Ectodermal cell (in vitro differentiated cells): Measurements from ENCODE around the gene ARHGAP22.

Experiments
- H3K27ac ChIP-seq: 2 replicates; pipeline ENCODE4 v1.7.0; 2013; ENCODE audit warnings: mild to moderate bottlenecking, low read depth, low read length; ENCODE audit not compliant: insufficient read depth, poor library complexity, severe bottlenecking
- H3K27me3 ChIP-seq: 2 replicates; pipeline ENCODE4 v1.7.0; 2013; ENCODE audit warnings: mild to moderate bottlenecking, low read length; ENCODE audit not compliant: insufficient read depth, control insufficient read depth, poor library complexity, severe bottlenecking
- H3K36me3 ChIP-seq: one replicate; pipeline ENCODE4 v1.7.0; 2013; ENCODE audit warnings: low read length; ENCODE audit not compliant: control insufficient read depth, insufficient read depth
- H3K4me1 ChIP-seq: one replicate; pipeline ENCODE4 v1.7.0; 2013; ENCODE audit warnings: low read length; ENCODE audit not compliant: control insufficient read depth, insufficient read depth
- H3K4me3 ChIP-seq: 2 replicates; pipeline ENCODE4 v1.7.0; 2013; ENCODE audit warnings: low read depth, low read length, control low read depth; ENCODE audit not compliant: insufficient read depth
- H3K9me3 ChIP-seq: 2 replicates; pipeline ENCODE4 v1.7.0; 2013; ENCODE audit warnings: mild to moderate bottlenecking, low read length, moderate library complexity; ENCODE audit not compliant: control insufficient read depth
- WGBS, 2 experiments: methylation state at CpG; one replicate each; pipeline ENCODE4 v1.1.7; 2013; ENCODE audit warnings: missing lambda C conversion rate in 2 of 2; 5-methylcytosine and 5-hydroxymethylcytosine counted together

Gene ARHGAP22

GRCh38 chr10:48444861-48445841 lies 159.7 kb downstream of the ARHGAP22 start:
- Histone ChIP-seq H3K36me3 (no peaks in the 10 kb centered on the region), H3K4me1 (peaks cover 11% of the 10 kb centered on the region), H3K9me3 (no peaks in the 10 kb centered on the region), H3K27me3 (no peaks in the 10 kb centered on the region), H3K4me3 (no peak overlapping the region), H3K27ac (peak overlapping the region; percentile 50)
- WGBS, 2 experiments, result 84 to 88% methylated on average over 20 of the region's 20 CpGs

DNA sequence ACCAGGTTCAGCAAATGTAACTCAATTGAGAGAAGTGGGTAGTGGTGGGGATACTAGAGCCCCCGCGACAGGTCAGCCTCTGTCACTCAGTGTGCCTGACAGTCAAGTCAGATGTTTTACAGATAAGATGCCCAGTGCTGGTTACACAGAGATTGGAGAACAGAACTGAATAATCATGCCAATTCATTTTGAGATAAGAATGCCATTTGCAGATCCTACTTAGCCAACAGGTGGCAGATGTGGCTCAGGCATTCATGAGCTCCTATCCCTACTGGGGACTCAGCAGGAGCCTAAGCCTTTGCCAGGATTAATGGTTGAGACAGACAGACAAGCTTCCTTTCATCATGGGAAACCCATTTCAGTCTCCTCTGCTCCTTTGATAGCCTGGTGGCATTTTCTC lies 160.6 kb downstream of the ARHGAP22 start:
- no peaks in the 10 kb centered on the region for H3K9me3 ChIP-seq
- H3K27me3 ChIP-seq, result no peaks in the 10 kb centered on the region
- H3K36me3 ChIP-seq, result no peaks in the 10 kb centered on the region
- peak overlapping the region; percentile 50 for H3K27ac ChIP-seq
- no peak overlapping the region for H3K4me3 ChIP-seq
- peaks cover 11% of the 10 kb centered on the region for H3K4me1 ChIP-seq
- WGBS, 2 experiments, result 73 to 78% methylated on average over 2 of the region's 2 CpGs

- Histone ChIP-seq H3K27ac (no peak overlapping the region), H3K4me1 (peaks cover 11% of the 10 kb centered on the region), H3K27me3 (no peaks in the 10 kb centered on the region), H3K4me3 (no peak overlapping the region), H3K36me3 (no peaks in the 10 kb centered on the region), H3K9me3 (no peaks in the 10 kb centered on the region)
- WGBS, 2 experiments, result 92 to 94% methylated on average over 5 of the region's 5 CpGs
Observed at GRCh38 chr10:48442809-48443177, 162.1 kb downstream of the ARHGAP22 start.

- Histone ChIP-seq H3K27me3 (no peaks in the 10 kb centered on the region), H3K4me1 (peaks cover 11% of the 10 kb centered on the region), H3K27ac (no peak overlapping the region), H3K36me3 (no peaks in the 10 kb centered on the region), H3K4me3 (no peak overlapping the region), H3K9me3 (no peaks in the 10 kb centered on the region)
- 94% methylated on average over 11 of the region's 11 CpGs for WGBS, 2 experiments
Observed at GRCh38 chr10:48442090-48442808, 162.6 kb downstream of the ARHGAP22 start.

- Histone ChIP-seq H3K27ac (no peak overlapping the region), H3K4me3 (no peak overlapping the region), H3K27me3 (no peaks in the 10 kb centered on the region), H3K9me3 (no peaks in the 10 kb centered on the region), H3K36me3 (no peaks in the 10 kb centered on the region), H3K4me1 (peaks cover 11% of the 10 kb centered on the region)
- WGBS, 2 experiments, result 96 to 98% methylated on average over 4 of the region's 4 CpGs
Observed at GRCh38 chr10:48440771-48441170, 164.1 kb downstream of the ARHGAP22 start.

DNA sequence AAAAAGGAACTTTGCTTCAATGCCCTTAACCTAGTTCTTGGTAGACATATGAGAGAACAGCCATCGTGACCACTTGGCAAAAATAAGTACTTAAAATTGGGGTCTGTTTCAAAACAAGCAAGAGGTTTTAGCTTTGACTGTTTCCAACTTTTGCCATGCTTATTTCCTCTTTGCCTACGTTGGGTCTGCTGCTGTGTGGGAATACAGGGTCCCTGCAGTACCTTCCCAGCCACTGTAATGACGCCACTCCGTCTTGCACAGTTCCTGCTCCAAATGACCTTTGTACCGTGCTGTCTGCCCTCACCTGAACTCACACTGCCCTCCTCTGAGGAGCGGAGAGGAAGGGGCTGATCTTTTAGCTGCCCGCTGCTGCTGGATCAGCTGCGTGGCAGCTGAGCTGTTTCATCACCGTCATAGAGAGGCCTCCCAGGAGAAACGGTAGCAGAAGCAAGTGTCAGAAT lies 165.3 kb downstream of the ARHGAP22 start:
- Histone ChIP-seq H3K9me3 (no peaks in the 10 kb centered on the region), H3K27me3 (no peaks in the 10 kb centered on the region), H3K27ac (no peak overlapping the region), H3K4me1 (peaks cover 3% of the 10 kb centered on the region), H3K36me3 (no peaks in the 10 kb centered on the region), H3K4me3 (no peak overlapping the region)
- 81 to 88% methylated on average over 10 of the region's 10 CpGs for WGBS, 2 experiments

GRCh38 chr10:48439031-48439430 lies 165.8 kb downstream of the ARHGAP22 start:
- Histone ChIP-seq H3K27ac (no peak overlapping the region), H3K9me3 (no peaks in the 10 kb centered on the region)
- WGBS, 2 experiments, result 94 to 100% methylated on average over 2 of the region's 2 CpGs

DNA sequence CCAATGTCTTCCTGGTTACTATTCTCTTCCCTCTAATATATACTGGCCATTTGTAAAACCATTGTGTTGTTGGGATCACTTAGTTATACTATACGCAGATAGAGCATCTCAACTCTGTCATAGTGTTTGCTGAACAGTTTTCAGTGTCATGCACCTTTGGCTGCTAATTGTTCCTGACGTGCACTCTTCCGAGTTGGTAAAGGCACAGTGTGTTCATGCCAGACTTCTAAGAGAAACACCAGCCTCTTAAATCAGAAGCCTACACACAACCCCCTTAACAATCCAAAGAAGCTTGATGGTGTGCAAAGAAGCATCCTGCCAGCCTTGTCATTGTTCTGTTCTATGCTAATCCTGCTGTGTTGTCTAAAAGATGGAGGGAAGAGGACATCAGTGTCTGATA lies 167.3 kb downstream of the ARHGAP22 start:
- WGBS, 2 experiments, result 86 to 98% methylated on average over 3 of the region's 3 CpGs

More at GRCh38 chr10:48439031-48439430, 165.8 kb downstream of the ARHGAP22 start:
- no peaks in the 10 kb centered on the region for H3K36me3 ChIP-seq
- H3K4me3 ChIP-seq, result no peak overlapping the region
- no peaks in the 10 kb centered on the region for H3K27me3 ChIP-seq
- no peaks in the 10 kb centered on the region for H3K4me1 ChIP-seq

DNA sequence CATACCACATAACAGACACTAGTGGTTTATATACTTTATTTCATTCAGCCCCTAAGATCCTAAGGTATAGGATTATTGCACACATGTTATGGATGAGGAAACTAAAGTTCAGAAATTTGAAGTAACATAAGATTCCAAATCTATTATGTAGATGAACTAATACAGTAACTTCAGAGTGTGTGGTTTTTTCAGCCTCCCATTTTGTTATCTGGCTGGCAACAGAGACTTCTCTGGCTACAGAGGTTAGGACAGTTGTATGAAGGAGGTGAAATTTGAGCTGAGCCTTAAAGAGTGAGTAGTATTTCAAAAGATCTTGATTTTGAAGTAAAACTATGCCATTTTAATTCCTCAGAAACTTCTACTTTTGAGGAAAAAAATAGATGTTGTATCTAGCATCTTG lies 173.0 kb downstream of the ARHGAP22 start:
- Histone ChIP-seq H3K4me3 (no peak overlapping the region), H3K4me1 (no peaks in the 10 kb centered on the region), H3K27ac (no peak overlapping the region), H3K27me3 (no peaks in the 10 kb centered on the region), H3K36me3 (peaks cover 3% of the 10 kb centered on the region), H3K9me3 (no peaks in the 10 kb centered on the region)

More for the DNA sequence above, 167.3 kb downstream of the ARHGAP22 start:
- Histone ChIP-seq H3K9me3 (no peaks in the 10 kb centered on the region), H3K36me3 (no peaks in the 10 kb centered on the region), H3K27me3 (no peaks in the 10 kb centered on the region), H3K4me3 (no peak overlapping the region), H3K27ac (no peak overlapping the region), H3K4me1 (no peaks in the 10 kb centered on the region)

DNA sequence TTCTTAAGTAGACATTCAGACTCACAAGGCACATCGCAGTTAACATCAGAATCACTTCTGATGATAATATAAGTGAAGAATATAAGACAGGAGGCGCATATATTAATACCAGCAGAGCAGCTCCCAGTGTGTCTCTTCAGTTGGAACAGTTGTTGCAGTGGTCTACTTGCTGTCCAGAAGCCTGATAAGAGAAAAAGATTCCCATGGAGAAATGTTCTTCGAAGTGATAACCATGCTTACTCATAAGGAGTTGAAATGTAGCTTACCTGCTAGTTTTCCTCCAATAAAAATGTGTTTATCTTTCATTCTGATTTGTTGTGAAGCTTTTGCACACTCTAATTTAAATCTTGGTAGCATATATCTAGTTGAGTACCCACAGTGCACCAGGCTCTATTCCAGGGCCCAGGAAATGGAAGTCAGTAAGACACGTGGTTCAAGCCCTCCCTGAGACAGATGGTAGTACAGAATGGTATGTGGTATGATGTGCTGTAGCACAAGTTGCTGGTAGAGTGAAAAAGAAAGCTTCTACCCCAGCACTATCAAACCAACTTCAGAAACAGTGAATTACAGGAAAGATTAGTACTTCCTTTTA lies 174.4 kb downstream of the ARHGAP22 start:
- no peak overlapping the region for H3K27ac ChIP-seq
- H3K36me3 ChIP-seq, result peaks cover 4% of the 10 kb centered on the region
- H3K27me3 ChIP-seq, result no peaks in the 10 kb centered on the region
- WGBS, 2 experiments, result 95 to 96% methylated on average over 3 to 4 of the region's 4 CpGs
- no peaks in the 10 kb centered on the region for H3K9me3 ChIP-seq
- no peaks in the 10 kb centered on the region for H3K4me1 ChIP-seq
- no peak overlapping the region for H3K4me3 ChIP-seq
